Fibroblast of mammary gland (primary cell): ENCODE results near the gene NME3.

ENCODE experiments used
- DNase-seq: peaks from one replicate; pipeline ENCODE4 v3.0.0-alpha.2; 2010; ENCODE audit warnings: low read depth
- H3K4me3 ChIP-seq: 2 replicates; pipeline ENCODE4 v1.5.1; 2011; ENCODE audit warnings: low read depth, mild to moderate bottlenecking, low read length, moderate library complexity; ENCODE audit not compliant: control insufficient read depth
- TF ChIP-seq, protein P1 (sequence below): conservative IDR thresholded peaks from 2 replicates; pipeline ENCODE4 v1.5.1; 2011; ENCODE audit warnings: low read depth, low read length, inconsistent platforms; ENCODE audit not compliant: control insufficient read depth, insufficient read depth

NME3 gene

DNA sequence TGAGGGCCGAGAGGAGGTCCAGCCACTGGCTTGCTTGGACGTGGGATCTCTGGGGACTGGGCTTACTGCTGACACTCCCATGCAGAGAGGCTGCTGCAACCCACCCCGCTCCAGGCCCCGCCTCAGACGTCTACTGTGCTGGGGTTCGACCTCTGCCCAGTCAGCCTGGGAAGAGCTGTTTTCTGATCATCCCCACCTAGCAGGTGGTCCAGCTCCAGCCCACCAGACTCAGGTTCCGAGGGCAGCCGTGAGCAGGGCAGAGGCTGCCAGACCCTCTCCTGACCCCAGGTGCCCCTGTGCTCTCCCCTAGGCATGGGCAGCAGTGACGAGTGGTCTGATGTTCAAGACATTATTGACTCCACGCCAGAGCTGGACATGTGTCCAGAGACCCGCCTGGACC lies 23.4 kb downstream of the NME3 start:
- TF ChIP-seq, protein P1, sequence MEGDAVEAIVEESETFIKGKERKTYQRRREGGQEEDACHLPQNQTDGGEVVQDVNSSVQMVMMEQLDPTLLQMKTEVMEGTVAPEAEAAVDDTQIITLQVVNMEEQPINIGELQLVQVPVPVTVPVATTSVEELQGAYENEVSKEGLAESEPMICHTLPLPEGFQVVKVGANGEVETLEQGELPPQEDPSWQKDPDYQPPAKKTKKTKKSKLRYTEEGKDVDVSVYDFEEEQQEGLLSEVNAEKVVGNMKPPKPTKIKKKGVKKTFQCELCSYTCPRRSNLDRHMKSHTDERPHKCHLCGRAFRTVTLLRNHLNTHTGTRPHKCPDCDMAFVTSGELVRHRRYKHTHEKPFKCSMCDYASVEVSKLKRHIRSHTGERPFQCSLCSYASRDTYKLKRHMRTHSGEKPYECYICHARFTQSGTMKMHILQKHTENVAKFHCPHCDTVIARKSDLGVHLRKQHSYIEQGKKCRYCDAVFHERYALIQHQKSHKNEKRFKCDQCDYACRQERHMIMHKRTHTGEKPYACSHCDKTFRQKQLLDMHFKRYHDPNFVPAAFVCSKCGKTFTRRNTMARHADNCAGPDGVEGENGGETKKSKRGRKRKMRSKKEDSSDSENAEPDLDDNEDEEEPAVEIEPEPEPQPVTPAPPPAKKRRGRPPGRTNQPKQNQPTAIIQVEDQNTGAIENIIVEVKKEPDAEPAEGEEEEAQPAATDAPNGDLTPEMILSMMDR, result no peak
- DNase-seq, result no peak
- no peak overlapping the region for H3K4me3 ChIP-seq

DNA sequence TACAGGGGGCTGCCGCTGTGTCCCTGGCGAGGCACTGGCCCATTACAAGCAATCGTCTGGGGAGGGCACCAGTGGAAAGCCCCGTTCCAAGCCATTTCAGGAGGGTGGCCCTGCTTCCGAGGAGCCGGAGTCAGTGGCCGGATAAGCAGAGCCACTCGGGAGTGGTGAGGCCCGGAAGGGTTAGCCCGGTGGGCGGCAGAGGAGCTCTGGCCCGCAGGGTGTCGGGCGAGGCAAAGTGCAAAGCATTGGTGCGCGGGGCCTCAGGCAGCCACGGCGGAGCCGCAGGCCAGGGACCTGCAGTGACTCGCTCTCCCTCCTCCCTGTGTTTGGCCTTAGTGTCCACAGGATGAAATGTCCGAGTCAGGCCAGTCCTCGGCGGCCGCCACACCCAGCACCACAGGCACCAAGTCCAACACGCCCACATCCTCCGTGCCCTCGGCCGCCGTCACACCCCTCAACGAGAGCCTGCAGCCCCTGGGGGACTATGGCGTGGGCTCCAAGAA lies 24.6 kb downstream of the NME3 start:
- no peak overlapping the region for H3K4me3 ChIP-seq
- TF ChIP-seq, protein P1, result no peak
- no peak for DNase-seq

- no peak overlapping the region for H3K4me3 ChIP-seq
- DNase-seq, result peak; percentile 55
Observed at GRCh38 chr16:1745900-1746692, 25.2 kb downstream of the NME3 start.

GRCh38 chr16:1745181-1745899 lies 26.0 kb downstream of the NME3 start:
- TF ChIP-seq, protein P1, result no peak
- DNase-seq, result peak; percentile 30
- H3K4me3 ChIP-seq, result no peak overlapping the region

More at GRCh38 chr16:1745900-1746692, 25.2 kb downstream of the NME3 start:
- TF ChIP-seq, protein P1, result no peak

DNA sequence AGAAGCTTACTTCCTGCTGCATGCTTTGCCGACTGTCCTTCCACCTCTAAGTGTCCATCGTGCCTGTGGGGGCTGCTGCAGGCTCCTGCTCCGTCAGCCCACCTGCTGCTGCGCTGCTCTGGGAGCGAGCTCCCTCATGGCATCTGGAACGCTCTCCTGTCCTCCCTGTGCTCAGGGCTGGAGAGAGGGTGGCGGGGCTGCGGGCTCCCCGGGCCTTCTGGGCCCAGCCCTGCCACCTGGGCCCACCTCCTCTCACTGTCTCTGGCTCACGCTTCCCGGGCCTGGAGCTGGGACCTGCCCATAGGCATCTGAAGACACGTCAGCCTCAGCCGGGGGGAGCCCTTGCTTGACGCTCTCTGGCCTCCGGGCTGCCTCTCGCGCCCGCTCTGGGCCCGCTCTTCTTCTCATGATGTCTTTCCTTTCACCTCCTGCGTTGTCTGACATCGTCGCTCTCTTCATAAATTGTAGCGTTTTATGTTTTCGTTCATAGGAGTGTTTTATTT lies 27.0 kb downstream of the NME3 start:
- no peak for DNase-seq
- TF ChIP-seq, protein P1, result no peak
- H3K4me3 ChIP-seq, result no peak overlapping the region

GRCh38 chr16:1743376-1744337 lies 27.7 kb downstream of the NME3 start:
- H3K4me3 ChIP-seq, result no peak overlapping the region
- DNase-seq, result no peak
- TF ChIP-seq, protein P1, result no peak
